Left renal cortex interstitium (tissue), 4 donors: ENCODE measurements around the gene TBCD. TPM values are rescaled to one million over a fixed set of nuclear protein-coding genes. Genes with fewer than 3 reads are reported as not detected.

Experiments
- DNase-seq, 4 donors: peaks; one replicate each; pipeline ENCODE4 v3.0.0-alpha.2; 2013; ENCODE audit warnings: low read depth in 4 of 4, low spot score in 2 of 4, missing footprints in 1 of 4
- polyA plus RNA-seq, 4 donors: library from polyadenylated mRNA; unstranded; fragments of 120-200 nt; gene quantifications; one replicate each; pipeline ENCODE4 v1.2.1, GENCODE V29; 2013; ENCODE audit not compliant: insufficient read length in 4 of 4

The TBCD gene
- 10 to 100 TPM; 60.5 to 87.2 (median 73.3) TPM for polyA plus RNA-seq

DNA sequence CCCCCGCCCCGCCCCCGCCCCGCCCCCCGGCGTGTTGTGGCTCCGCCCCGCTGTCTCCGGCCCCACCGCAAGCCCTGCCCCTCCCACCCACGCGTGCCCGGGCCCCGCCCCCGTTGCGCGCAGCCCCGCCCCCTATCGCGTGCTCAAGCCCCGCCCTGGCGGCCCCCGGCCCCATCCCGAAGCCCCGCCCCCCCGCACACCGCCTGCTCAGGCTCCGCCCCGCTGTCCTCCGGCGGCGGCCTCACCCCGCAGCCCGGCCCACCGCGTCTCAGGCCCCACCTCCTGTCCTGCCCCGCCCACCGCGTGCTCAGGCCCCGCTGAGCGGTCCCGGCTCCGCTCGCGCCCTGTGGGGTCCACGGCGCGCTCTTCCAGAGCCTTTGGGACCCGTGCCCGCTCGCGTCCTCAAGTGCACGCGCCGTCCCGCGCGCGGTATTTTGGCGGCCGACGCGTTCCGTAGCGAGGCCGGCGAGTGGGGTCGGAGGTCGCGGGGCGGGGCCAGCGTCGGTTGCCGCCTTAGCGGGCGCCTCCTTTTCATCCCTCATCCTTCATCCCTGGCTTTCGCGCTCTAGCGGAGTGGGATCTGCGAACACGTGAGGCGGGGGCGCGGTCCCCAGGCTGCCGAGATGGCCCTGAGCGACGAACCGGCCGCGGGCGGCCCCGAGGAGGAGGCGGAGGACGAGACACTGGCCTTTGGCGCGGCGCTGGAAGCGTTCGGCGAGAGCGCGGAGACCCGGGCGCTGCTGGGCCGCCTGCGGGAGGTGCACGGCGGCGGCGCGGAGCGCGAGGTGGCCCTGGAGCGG lies at the start of gene TBCD:
TBCD (plus strand) TSS at position 495 of the 800 bp plus-strand sequence; CDS start at position 624, 129 bp downstream.
- DNase-seq = peak; percentile 80 to 87 (median 83)

DNA sequence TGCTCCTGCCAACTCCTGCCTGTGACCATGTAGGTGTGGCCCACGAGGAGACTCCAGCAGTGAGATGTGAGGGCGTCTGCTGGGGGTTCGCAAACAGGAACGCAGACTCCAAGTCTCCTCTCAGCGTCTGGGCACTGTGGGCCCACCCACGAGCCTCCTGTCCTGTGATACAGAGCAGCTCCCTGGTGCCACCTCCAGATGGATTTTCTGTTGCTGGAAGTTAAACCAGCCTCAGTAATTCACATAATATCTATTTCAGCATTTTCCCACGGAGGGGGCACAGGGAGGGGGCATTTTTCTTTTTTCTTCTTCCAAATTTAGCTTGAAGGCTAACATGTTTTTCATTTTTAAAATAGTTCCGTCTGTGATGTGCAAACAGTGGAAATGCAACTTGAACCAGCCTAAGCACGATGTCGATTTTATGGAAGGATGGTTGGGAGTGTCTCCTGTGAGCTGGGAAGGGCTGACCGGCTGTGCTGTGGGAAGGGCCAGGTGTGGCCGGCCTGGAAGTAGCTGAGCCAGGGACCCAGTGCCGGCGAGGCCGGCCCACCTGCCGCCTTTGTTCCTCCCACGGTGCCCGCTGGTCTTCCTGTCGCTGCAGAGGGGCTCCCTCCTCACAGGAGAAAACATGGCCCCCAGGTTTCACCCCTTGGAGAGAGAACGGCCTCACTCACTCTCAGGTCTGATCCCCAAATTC lies 49.5 kb upstream of the TBCD start:
- no peak for DNase-seq

DNA sequence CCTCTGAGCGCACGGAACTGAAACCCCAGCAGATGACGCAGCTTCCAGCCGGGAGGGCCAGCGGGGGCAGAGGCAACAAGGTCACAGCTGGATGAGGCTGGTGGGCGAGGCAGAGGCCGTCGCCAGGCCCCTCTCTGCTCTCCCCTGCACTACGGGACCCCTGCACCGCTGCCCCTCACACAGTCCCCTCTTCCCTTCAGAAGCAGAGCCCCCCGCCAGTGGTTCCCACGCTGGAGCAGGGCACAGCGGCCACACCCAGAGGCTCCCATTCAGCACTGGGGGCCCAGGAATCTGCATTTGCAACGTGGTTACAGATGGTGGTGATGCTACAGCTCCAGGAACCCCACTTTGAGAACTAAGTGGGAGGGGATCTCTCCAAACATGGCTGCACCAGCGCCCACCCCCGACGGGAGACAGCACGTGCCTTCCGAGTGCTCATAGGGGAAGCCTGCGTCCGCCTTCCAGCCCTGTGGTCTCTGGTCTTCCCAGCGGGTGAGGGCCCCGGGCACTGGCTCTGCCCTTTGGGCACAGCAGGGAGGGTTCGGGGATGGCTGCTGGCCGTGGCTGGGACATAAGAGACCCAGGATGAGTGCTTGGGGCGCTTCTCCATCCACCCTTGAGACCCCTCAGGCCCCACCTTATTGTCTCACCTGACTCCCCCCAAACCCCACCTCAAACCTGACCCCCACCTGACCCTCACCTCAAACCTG lies 48.7 kb upstream of the TBCD start:
- no peak for DNase-seq

DNA sequence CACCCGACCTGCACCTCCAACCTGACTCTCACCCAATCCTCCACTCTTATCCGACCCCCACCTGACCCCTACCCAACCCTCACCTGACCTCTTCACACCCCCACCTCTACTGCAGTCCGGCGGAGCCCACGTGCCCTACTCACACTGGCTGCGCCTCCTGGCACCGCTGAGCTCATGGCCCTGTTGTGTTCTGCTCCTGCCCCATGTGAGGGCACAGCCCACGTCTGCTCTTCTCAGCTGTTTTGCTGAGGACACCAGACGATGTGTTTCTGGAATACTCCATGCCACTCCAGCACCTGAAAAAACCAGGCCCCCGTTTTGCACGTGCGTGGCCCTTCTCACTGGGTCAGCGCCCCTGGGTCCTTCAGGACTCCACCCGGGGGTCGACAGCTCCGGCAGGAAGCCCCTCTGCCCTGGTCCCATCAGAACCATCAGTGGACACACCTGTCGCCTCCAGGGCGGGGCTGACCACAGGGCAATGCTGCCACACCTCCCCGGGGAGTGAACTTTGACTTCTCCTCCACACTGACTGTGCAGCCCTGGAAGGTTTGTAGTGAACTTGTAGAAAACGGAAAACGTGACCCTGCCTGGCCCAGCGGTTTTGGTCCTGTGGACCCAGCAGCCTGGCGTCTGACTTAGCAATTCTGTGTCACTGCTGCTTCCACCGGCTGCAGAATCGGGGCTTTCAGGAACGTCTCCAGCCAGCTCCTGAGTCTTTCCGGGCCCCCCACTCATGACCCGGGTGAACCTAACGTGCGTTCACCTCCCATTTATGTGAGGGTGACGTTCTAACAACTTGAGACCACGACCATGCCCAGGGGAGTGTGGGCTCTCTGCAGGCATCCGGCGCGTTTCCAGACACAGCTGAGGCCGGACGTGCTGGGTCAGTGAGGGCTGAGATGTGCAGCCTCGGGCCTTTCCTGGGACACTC lies 47.7 kb upstream of the TBCD start:
- DNase-seq = no peak

DNA sequence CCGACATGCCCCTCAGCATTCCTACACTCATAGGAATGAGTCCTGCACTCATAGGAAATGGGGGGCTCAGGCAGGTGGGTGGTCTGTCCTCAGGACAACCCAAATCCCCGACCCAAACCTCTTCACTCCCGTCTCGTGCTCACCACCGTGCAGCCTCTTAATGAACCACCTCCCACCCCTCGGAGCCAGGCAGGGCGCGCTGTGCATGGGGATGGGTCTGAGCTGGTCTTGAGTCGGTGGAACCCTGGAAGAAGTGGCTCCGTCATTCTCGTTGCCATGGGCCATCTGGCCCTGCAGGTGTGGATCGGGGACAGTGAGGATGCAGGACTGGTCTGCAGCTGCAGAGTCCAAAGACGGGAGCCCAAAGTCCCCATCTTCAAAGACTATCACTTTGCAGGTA lies 47.0 kb upstream of the TBCD start:
- no peak for DNase-seq

DNA sequence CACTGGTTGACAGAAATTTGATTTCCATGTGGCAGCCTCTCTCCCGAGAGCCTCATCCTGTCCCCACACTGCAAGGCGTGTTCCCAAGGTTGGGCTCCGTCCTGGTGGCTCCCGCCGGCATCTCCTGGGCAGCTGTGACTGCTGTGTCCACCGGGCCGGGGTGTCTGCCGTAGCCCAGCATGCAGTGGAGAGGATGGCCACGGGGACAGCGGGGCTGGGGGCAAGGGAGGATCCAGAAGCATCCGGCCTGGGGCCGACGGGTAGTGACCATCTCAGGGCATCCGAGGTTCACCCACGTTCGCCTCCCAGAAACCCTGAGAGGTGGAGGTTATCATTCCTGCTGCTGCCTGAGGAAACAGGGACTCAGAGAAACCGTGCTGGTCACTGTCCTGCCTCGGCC lies 46.1 kb upstream of the TBCD start:
- DNase-seq = no peak

DNA sequence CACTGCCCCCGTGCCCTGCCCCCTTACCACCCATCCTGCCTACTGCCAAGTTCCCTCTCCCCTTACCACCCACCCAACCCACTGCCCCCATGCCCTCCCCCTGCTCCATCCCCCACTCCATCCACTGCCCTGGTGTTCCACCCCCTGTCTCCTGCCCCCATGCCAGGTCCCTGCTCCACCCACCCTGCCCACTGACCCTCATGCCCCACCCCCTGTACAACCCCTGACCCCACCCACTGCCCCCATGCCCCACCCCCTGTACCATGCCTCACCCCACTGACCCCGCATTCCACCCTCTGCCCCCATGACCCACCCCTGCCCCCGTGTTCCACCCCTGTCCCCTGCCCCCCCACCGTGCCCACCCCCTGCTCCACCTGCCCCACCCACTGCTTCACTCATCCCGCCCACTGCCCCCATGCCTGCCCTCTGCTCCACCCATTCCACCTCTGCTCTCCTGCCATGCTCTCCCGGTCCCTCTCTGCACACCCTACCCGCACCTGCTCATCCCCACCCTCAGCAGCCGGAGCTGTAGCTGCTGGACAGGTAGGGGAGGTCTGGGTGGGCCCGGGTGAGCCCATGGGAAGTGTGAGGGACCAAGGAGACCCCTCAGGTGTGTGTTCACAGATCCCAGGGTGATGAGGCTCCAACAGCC lies 42.7 kb upstream of the TBCD start:
- DNase-seq = no peak

DNA sequence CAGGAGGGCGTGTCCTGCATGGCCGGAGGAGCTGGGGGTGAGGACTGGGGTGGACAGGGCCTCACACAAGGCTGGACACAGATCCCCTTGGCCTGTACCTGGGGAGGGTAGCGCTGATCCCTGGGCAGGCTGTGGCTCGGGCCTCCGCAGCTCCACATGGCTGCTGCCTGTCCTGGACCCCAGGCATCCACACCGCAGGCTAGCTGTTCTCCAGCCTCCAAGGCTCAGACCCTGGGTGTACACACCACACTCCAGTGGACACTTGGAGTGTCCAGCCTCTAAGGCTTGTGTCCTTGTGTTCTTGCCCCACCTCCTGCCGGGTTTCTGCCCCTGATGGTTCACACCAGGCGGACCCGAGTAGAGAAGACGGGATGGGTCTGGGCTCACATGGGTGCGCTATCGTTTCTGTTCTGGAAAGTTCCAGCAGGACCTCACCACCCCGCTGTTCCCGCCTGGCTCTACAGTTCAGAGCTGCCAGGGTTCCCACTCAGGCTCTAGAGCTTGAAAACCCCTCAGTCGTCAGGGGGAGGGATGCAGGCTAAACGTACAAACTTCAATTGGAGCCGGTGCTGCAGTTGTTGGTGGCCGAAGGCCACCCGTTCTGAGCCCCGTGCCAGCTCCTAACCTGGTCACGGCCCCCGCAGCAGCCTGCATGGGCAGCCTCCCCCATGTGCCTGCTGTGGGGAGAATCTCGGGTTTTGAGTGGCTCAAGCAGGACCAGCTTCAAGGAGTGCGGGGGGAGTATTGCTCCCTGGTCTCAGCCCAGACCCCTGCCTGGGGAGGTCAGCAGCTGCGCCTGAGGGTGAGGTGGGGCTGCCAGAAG lies 42.0 kb upstream of the TBCD start:
- no peak for DNase-seq

DNA sequence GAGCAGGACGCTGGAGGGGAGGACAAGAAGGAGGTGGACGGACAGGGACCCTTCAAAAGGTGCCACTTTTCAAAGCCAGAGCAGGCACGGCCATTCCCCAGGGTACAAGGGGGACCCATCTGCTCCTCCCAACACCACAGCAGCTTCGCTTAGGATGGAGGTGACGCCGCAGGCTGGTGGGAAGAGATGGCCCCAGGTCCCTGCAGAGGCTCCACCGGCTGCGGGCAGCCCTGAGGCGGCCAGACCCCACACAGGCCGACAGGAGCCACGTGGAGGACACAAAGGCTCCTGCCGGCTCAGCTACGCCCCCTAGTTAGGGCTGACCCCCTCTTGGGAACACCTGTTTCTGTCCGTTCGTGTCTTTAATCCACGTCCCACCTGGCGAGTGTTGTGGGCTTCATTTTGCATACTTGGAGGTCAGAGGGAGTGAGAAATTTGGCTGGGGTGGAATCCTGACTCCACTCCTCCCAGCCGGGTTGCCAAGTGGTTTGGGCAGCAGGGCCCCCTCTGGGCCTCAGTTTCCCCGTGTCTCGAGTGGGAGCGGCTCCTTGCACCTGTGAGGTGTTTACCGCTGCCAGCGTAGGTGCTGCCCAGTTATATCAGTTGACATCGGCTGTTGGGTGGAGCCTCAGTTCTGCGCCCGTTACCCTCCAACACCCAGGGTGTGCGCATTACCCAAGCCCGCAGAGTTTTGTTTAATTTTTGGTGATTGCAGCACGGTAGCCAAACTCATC lies 41.2 kb upstream of the TBCD start:
- DNase-seq = no peak

DNA sequence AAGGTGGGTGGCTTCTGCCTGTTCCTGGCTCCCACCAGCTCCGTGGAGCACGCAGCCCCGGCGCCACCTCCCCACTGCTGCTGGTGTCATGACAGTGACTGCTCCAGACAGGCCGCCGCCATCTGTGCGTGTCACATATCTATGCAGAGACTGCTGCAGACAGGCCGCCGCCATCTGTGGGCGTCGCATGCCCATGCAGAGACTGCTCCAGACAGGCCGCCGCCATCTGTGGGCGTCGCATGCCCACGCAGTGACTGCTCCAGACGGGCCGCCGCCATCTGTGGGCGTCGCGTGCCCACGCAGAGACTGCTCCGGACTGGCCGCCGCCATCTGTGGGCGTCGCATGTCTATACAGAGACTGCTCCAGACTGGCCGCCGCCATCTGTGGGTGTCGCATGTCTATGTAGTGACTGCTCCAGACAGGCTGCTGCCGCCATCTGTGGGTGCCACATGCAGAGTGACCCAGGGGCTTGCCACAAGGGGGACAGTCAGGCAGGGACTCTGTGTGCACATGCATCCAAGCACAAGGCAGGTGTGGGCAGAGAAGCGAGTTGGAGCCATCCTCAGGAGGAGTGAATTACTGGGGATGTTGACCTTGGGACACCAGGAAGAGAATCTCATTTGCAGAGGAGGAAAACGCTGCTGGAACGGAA lies 38.7 kb upstream of the TBCD start:
- no peak for DNase-seq

DNA sequence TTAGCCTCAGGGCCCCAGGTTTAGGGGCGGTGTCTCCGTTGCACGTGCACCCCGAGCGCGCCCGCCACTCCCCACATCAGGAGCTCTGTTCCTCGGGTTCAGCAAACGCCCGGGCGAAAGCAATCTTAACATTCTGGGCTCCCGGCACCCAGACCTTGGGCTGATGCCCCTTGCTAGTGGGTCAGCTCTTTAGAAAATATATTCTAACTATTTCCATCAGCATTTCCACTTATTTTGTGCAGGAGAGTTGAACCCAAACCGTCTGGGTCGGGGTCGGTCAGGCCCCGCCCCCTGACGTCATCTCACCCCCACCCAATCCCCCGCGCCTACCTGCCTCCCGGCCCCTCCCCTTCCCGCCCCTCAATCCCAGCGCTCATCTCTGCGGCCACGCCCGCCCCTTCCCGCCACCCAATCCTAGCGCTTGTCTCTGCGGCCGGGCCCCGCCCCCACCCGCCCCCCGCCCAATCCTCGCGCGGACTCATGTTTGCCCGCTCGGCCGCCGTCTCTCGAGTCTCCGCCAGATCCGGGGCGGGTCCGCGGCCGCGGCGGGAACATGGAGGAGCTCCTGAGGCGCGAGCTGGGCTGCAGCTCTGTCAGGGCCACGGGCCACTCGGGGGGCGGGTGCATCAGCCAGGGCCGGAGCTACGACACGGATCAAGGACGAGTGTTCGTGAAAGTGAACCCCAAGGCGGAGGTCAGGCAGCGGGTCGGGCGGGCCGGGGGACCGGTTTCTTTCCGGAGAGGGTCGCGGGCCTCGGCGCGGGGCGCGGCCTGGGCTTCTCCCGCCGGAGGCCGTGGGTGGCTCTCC lies 35.5 kb upstream of the TBCD start, which contains the start of gene FN3KRP:
FN3KRP (plus strand) TSS at position 504 of the 808 bp plus-strand sequence; CDS start at position 554, 50 bp downstream.
- peak in 3 of 4 donors; percentile 69 to 92 (median 91) for DNase-seq

DNA sequence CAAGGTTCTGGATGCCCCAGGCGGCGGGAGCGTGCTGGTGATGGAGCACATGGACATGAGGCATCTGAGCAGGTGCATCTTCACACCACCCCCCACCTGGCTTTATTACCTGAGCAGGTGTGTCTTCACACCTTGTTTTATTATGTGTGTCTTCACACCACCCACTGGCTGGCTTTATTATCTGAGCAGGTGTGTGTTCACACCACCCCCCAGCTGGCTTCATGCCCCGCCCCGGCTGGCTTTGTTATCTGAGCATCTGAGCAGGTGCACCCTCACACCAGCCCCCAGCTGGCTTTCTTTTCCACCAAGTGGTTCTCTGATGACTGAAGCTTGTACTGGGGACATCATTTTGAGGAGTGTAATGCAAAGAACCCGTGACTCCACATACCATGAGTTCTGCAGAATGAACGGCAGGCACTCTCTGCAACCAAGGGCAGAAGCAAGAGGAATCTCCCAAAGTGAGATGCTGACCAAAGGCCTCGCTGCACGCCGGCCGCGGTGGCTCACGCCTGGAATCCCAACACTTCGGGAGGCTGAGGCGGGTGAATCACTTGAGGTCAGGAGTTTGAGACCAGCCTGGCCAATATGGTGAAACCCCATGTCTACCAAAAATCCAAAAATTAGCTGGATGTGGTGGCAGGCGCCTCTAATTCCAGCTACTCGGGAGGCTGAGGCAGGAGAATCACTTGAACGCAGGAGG lies 32.7 kb upstream of the TBCD start:
- no peak for DNase-seq

DNA sequence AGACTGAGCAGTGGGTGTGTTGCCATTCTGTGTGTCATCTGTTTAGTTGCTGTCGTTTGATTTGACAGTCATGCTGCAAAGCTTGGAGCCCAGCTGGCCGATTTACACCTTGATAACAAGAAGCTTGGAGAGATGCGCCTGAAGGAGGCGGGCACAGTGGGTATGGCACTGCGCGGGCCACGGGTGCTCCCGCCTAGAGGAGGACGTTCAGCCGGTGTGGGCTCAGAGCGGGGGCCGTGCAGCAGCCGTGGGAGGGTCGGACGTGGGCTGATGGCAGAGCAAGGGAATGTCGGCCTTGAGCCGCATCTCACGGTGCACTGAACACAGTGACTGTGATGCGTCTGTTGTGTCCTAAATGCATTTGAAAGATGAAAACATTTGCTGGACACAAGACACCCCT lies 31.7 kb upstream of the TBCD start:
- no peak for DNase-seq

DNA sequence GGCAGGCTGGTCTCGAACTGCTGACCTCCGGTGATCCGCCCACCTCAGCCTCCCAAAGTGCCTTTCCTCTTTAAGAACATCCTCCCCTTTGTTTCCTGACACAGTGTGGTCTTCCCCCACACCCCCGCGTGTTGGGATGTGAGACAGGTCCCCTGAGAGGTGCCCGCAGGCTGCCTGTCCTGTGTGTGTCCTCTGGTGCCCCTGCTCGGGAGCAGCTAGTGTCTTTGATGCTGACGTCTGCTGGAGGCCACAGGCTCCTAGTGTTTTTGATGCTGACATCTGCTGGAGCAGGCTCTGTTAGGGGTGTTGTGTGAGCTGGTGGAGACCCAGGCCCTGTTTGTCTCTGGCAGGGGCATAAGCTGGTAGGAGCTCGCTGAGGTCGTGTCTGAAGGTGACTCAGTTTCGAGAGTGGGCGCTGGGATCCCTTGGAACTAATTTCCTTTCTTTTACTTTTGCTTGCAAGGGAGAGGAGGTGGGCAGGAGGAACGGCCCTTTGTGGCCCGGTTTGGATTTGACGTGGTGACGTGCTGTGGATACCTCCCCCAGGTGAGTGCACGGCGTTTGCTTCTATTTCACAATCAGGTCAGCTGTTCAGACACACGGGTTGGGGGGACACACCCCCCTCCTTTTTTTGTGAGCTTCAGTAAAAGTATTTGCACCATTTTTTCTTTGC lies 29.4 kb upstream of the TBCD start:
- no peak for DNase-seq

DNA sequence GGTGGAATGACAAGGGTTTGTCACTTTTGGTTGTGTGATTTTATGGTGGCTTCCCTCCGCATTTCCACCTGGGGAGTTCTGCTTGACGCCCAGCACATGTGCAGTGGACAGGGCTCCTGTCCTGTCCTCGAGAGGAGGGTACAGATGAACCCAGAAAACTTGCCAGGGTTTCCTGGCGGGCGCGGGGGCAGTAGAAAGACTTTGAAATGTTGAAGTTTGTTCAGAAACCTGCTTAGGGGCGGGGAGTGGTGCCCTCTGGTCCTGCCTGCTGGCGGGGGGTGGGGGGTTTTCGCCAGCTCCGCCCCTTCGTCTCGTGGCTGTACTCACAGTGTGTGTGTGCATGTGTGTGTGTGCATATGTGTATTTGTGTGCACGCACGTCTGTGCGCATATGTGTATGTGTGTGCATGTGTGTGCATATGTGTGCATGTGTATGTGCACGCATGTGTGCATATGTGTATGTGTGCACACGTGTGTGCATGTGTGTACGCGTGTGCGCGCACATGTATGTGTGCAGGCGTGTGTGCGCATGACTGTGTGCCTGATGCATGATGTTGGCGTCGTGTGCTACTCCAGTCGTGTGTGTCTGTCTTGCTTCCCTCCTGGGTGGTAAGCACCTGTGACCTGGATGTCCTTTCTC lies 28.6 kb upstream of the TBCD start:
- DNase-seq = no peak
